Epithelial cell of proximal tubule (primary cell): ENCODE measurements around the gene EML1. TPM values are rescaled to one million over a fixed set of nuclear protein-coding genes. Genes with fewer than 3 reads are reported as not detected.

Experiments
- DNase-seq: peaks from one replicate; pipeline ENCODE4 v3.0.0-alpha.2; 2011; ENCODE audit warnings: low read depth
- H3K4me3 ChIP-seq: 2 replicates; pipeline ENCODE4 v1.5.1; 2011; ENCODE audit warnings: low read depth, mild to moderate bottlenecking, low read length
- total RNA-seq: library from RNA; depleted of rRNA; stranded (reverse); fragments of >200 nt; gene quantifications from 2 replicates; pipeline ENCODE4 v1.2.3, GENCODE V29; 2015
- TF ChIP-seq, protein P1 (sequence below): conservative IDR thresholded peaks from 2 replicates; pipeline ENCODE4 v1.5.1; 2012; ENCODE audit warnings: low read depth, mild to moderate bottlenecking, low read length

The EML1 gene
- total RNA-seq, 1 donor from 2014 or later, result 25.1 TPM

DNA sequence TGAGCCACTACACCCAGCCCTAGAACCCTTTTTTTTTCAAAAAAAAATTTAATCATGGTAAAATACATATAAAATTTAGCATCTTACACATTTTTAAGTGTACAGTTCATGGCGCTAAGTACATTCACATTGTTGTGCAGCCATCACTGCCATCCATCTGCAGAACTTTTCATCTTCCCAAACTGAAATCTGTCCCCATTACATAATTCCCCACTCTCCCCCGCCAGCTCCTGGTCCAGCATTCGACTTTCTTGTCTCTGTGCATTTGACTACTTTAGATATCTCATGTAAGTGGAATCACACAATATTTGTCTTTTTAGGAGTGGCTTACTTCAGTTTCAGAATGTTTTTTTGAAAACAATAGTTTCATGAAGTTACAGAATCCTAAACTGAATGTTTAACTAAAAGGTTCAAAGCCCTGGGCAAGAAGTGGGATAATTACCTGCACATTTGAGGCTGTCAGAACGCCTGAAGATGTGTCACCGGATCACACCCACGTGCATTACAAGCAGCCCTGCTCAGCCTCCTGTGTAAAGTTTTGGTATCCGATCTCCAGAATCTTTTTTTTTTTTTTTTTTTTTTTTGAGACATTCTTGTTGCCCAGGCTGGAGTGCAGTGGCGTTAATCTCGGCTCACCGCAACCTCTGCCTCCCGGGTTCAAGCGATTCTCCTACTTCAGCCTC is 12.7 kb downstream of the EML1 start:
- no peak for DNase-seq
- TF ChIP-seq, protein P1, sequence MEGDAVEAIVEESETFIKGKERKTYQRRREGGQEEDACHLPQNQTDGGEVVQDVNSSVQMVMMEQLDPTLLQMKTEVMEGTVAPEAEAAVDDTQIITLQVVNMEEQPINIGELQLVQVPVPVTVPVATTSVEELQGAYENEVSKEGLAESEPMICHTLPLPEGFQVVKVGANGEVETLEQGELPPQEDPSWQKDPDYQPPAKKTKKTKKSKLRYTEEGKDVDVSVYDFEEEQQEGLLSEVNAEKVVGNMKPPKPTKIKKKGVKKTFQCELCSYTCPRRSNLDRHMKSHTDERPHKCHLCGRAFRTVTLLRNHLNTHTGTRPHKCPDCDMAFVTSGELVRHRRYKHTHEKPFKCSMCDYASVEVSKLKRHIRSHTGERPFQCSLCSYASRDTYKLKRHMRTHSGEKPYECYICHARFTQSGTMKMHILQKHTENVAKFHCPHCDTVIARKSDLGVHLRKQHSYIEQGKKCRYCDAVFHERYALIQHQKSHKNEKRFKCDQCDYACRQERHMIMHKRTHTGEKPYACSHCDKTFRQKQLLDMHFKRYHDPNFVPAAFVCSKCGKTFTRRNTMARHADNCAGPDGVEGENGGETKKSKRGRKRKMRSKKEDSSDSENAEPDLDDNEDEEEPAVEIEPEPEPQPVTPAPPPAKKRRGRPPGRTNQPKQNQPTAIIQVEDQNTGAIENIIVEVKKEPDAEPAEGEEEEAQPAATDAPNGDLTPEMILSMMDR, result no peak
- H3K4me3 ChIP-seq, result no peak overlapping the region

DNA sequence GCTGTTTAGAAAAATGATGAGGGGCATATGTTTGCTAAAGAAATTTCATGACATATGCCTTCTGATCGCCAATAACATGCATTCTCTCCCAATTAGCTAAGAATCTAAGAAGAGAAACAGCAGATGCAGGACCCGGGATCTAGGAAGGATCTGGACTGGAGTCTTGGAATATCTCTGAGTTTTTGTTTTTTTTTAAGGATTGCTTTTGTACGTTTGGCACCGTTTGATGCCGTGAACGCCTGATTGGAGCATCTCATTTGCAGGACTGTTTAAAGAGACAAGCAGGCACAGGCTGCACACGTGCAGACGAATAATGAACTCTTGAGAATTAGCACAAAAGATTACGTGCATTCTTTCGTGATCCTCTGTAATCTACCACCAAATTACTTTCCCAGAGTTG is 13.6 kb downstream of the EML1 start:
- TF ChIP-seq, protein P1, result no peak
- no peak for DNase-seq
- H3K4me3 ChIP-seq, result no peak overlapping the region

DNA sequence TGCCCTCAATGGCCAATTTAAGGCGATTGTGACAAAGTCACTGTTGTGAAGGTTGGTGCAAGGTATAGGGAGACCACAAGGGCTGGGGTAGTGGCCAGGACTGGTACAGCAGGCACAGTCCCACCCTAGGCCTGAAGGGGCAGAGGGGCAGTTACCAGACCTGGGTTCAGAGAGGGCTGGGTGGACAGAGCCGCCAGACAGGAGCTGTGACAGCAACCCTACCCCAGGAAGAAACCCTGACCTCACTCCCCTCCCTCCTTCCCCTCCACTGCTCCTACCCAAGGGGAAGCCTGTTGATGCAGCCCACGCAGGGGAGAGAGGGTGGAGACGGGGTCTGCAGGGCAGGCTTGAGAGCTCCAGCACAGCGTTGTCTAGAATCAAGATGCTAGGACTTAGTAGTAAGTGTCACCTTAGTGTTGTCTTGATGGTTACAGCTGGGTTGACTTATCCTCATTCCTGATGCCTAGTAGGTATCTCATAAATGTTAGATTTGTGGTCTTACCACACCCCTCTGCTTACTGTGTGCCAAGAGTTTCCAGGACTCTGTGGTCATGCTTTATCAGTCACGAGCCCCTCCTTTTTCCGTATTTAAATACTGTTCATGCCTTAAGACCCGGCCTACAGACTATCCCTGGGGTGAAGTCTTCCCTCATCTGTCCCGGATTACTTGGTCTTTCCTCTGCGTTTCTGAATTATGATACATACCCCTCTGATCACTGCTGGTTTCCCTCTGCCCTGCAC is 14.4 kb downstream of the EML1 start:
- DNase-seq, result no peak
- TF ChIP-seq, protein P1, result no peak

DNA sequence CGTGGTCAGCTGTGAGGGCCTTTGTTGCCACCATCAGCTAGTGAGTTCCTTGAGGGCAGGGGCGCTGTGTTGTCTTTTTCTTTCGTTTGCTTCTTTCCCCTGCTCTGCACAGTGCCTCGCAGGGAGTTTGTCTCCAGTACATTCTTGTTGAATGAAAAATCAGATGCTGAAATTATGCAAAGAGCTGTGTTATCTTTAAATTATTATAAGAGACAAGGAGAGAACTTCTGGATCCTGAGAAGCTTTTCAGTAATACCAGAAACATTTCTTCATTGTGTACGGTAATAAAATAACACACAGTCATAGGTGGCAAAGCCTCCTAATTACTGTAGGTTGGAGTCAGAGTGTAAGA is 14.9 kb downstream of the EML1 start:
- H3K4me3 ChIP-seq, result no peak overlapping the region
- TF ChIP-seq, protein P1, result no peak
- no peak for DNase-seq

More for the DNA sequence above, 14.4 kb downstream of the EML1 start:
- no peak overlapping the region for H3K4me3 ChIP-seq

DNA sequence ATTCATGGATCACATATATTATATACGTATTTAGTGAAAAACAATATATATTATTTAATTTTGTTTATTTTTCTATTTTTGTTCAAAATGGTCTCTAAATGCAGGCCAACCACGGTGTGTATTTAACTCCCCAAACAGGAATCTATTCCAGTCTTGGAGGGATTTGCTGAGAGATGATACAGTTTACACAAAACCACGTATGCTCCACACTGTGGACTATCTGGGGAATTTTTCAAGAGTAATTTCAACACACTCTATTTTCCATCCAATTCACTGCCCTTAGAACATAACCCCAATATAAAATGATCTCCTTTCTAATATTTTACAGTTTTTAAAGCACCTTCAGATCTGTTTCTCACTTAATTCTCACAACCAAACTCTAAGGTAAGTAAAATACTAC is 15.3 kb downstream of the EML1 start:
- H3K4me3 ChIP-seq, result no peak overlapping the region
- TF ChIP-seq, protein P1, result no peak
- DNase-seq, result no peak

DNA sequence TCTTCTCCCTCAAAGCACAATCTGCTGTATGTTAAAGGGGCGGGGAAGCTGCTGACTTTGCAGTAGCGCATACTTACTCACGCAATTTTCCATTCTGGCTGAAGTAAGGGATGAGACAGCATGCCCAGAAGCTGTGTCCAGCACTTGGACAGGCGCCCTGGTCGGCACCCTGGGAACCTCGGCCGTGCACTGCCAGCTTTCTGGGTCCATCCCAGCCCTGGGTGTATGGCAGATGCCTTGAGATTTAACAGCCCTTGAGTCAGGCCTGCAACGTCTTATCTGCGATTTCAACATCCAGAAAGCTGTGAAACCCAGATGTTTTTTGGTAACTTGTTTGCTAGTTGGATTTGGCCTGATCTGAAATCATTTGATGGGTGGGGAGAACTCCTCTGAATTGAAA is 16.1 kb downstream of the EML1 start:
- TF ChIP-seq, protein P1, result no peak
- no peak overlapping the region for H3K4me3 ChIP-seq
- DNase-seq, result no peak
